ENCODE results near the gene ADGRV1.

GRCh38 chr5:91145333-91145620 is 586.7 kb downstream of the ADGRV1 start:
- no peak for TF ChIP-seq EZH2 (IDR thresholded peaks at IDR 0.05; ENCODE audit: borderline replicate concordance, low read depth, low read length, poor library complexity, severe bottlenecking)
- TF ChIP-seq, protein P1, sequence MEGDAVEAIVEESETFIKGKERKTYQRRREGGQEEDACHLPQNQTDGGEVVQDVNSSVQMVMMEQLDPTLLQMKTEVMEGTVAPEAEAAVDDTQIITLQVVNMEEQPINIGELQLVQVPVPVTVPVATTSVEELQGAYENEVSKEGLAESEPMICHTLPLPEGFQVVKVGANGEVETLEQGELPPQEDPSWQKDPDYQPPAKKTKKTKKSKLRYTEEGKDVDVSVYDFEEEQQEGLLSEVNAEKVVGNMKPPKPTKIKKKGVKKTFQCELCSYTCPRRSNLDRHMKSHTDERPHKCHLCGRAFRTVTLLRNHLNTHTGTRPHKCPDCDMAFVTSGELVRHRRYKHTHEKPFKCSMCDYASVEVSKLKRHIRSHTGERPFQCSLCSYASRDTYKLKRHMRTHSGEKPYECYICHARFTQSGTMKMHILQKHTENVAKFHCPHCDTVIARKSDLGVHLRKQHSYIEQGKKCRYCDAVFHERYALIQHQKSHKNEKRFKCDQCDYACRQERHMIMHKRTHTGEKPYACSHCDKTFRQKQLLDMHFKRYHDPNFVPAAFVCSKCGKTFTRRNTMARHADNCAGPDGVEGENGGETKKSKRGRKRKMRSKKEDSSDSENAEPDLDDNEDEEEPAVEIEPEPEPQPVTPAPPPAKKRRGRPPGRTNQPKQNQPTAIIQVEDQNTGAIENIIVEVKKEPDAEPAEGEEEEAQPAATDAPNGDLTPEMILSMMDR (conservative IDR thresholded peaks at IDR 0.05; ENCODE audit: low read depth, low read length): no peak

Data from A673 (cell line).